IMR-90 (cell line): ENCODE data around the gene FGF21. TPM values are rescaled to one million over a fixed set of nuclear protein-coding genes. Genes with fewer than 3 reads are reported as not detected.
A peak's percentile ranks its signal among the peaks of the same experiment; 100 is the strongest.

Experiments
- ATAC-seq: fragments of 200-7000 bp; cut with Tn5 transposase; 2 replicates; pipeline ENCODE4 v1.9.1; 2020; ENCODE audit warnings: low read depth, mild to moderate bottlenecking, moderate library complexity
- BruUV-seq: library from RNA; stranded (reverse); fragments of 400-500 nt; replicated peaks from 2 replicates; lab custom pipeline; 2021; lab: Mats Ljungman, UMichigan
- CTCF ChIA-PET: fragments of 300-600 bp; formaldehyde crosslinking; extraction: SDS; loops from one replicate; lab custom pipeline; 2021; ENCODE audit warnings: antibody characterized with exemption; lab: Yijun Ruan, JAX
- POLR2A ChIA-PET: fragments of 300-600 bp; sonication (Branson Sonifier 250); formaldehyde crosslinking; loops from one replicate; lab custom pipeline; 2022; ENCODE audit warnings: antibody characterized with exemption; ENCODE audit not compliant: unreplicated experiment; lab: Charles Lee
- DNase-seq: peaks from one replicate; pipeline ENCODE4 v3.0.0; 2013
- H2AFZ ChIP-seq: replicated peaks from 2 replicates; pipeline ENCODE3; 2013; ENCODE audit warnings: low read length, mild to moderate bottlenecking; ENCODE audit not compliant: poor library complexity
- H2AK5ac ChIP-seq: 2 replicates; pipeline ENCODE4 v1.6.1; 2013; ENCODE audit warnings: low read depth, low read length, inconsistent platforms
- H2AK9ac ChIP-seq: replicated peaks from 2 replicates; pipeline ENCODE3; 2013; ENCODE audit warnings: mild to moderate bottlenecking, low read depth, low read length, moderate library complexity; ENCODE audit not compliant: poor library complexity
- H2BK120ac ChIP-seq: 2 replicates; pipeline ENCODE4 v1.6.1; 2013; ENCODE audit warnings: low read depth, low read length, inconsistent platforms
- H2BK15ac ChIP-seq: 3 replicates; pipeline ENCODE4 v1.6.1; 2013; ENCODE audit warnings: low read depth, low read length, inconsistent platforms
- H2BK20ac ChIP-seq: 2 replicates; pipeline ENCODE4 v1.6.1; 2013; ENCODE audit warnings: low read depth, mild to moderate bottlenecking, inconsistent platforms, low read length, moderate library complexity
- H2BK5ac ChIP-seq: 2 replicates; pipeline ENCODE4 v1.6.1; 2013; ENCODE audit warnings: mild to moderate bottlenecking, low read depth, low read length, inconsistent platforms; ENCODE audit not compliant: poor library complexity, severe bottlenecking
- H3K14ac ChIP-seq: replicated peaks from 2 replicates; pipeline ENCODE4 v1.6.1; 2013; ENCODE audit warnings: low read depth, low read length, inconsistent platforms
- H3K18ac ChIP-seq: 2 replicates; pipeline ENCODE4 v1.6.1; 2013; ENCODE audit warnings: low read depth, low read length, control low read depth
- H3K23ac ChIP-seq: 2 replicates; pipeline ENCODE4 v1.6.1; 2013; ENCODE audit warnings: low read depth, low read length, inconsistent platforms
- H3K27ac ChIP-seq: 2 replicates; pipeline ENCODE4 v1.5.1; 2013; ENCODE audit warnings: mild to moderate bottlenecking, control low read depth, low read length; ENCODE audit not compliant: insufficient read depth
- H3K27me3 ChIP-seq: 2 replicates; pipeline ENCODE4 v1.6.1; 2013; ENCODE audit warnings: low read length; ENCODE audit not compliant: control insufficient read depth, insufficient read depth
- H3K36me3 ChIP-seq: 2 replicates; pipeline ENCODE4 v1.6.1; 2013; ENCODE audit warnings: low read length, mixed read lengths; ENCODE audit not compliant: control insufficient read depth, insufficient read depth
- H3K4ac ChIP-seq: 2 replicates; pipeline ENCODE4 v1.6.1; 2013; ENCODE audit warnings: low read depth, low read length, inconsistent platforms
- H3K4me1 ChIP-seq: 2 replicates; pipeline ENCODE4 v1.6.1; 2013; ENCODE audit warnings: low read length, mixed read lengths; ENCODE audit not compliant: control insufficient read depth, insufficient read depth
- H3K4me2 ChIP-seq: 2 replicates; pipeline ENCODE4 v1.6.1; 2013; ENCODE audit warnings: low read depth, mild to moderate bottlenecking, control low read depth, low read length, moderate library complexity
- H3K4me3 ChIP-seq: 2 replicates; pipeline ENCODE4 v1.5.1; 2013; ENCODE audit warnings: low read depth, mild to moderate bottlenecking, control low read depth, low read length, moderate library complexity; ENCODE audit not compliant: insufficient read depth
- H3K56ac ChIP-seq: 2 replicates; pipeline ENCODE4 v1.6.1; 2013; ENCODE audit warnings: low read length, inconsistent platforms; ENCODE audit not compliant: insufficient read depth; ENCODE audit errors: extremely low read depth
- H3K79me1 ChIP-seq, 2 experiments: 2 replicates each; pipeline ENCODE4 v1.6.1; 2013; ENCODE audit warnings: low read length in 2 of 2, inconsistent platforms in 1 of 2, low read depth in 1 of 2
- H3K9ac ChIP-seq: 2 replicates; pipeline ENCODE4 v1.6.1; 2013; ENCODE audit warnings: low read depth, low read length, control low read depth
- H3K9me1 ChIP-seq: 2 replicates; pipeline ENCODE4 v1.6.1; 2013; ENCODE audit warnings: low read length, inconsistent platforms; ENCODE audit not compliant: insufficient read depth
- H3K9me3 ChIP-seq: 2 replicates; pipeline ENCODE4 v1.6.1; 2013; ENCODE audit warnings: low read length; ENCODE audit not compliant: control insufficient read depth, insufficient read depth
- H4K20me1 ChIP-seq: 2 replicates; pipeline ENCODE4 v1.6.1; 2013; ENCODE audit warnings: low read length, inconsistent platforms; ENCODE audit not compliant: insufficient read depth
- H4K5ac ChIP-seq: 2 replicates; pipeline ENCODE4 v1.6.1; 2013; ENCODE audit warnings: mild to moderate bottlenecking, low read depth, low read length, control low read depth
- H4K8ac ChIP-seq, 2 experiments: 2 replicates each; pipeline ENCODE4 v1.6.1; 2013; ENCODE audit warnings: low read depth in 2 of 2, low read length in 2 of 2, control low read depth in 1 of 2, inconsistent platforms in 1 of 2
- H4K91ac ChIP-seq: 2 replicates; pipeline ENCODE4 v1.6.1; 2013; ENCODE audit warnings: low read depth, low read length, inconsistent platforms; ENCODE audit not compliant: insufficient read depth
- BHLHE40 ChIP-seq: fragments of 150-350 bp; IDR thresholded peaks from 2 replicates; pipeline ENCODE4 v1.6.1; 2016; ENCODE audit warnings: mild to moderate bottlenecking, low read depth, low read length
- CEBPB ChIP-seq: IDR thresholded peaks from 2 replicates; pipeline ENCODE4 v1.6.1; 2012; ENCODE audit warnings: low read depth, low read length, improper control_type of control experiment
- CHD1 ChIP-seq: IDR thresholded peaks from 2 replicates; pipeline ENCODE4 v1.6.1; 2012; ENCODE audit warnings: low read depth, low read length, improper control_type of control experiment
- ELK1 ChIP-seq: fragments of 150-350 bp; IDR thresholded peaks from 2 replicates; pipeline ENCODE4 v1.6.1; 2016; ENCODE audit warnings: low read depth, mild to moderate bottlenecking, low read length, moderate library complexity, borderline replicate concordance
- FOS ChIP-seq: fragments of 150-350 bp; IDR thresholded peaks from 2 replicates; pipeline ENCODE4 v1.6.1; 2016; ENCODE audit warnings: low read depth, low read length
- MAFK ChIP-seq: IDR thresholded peaks from 2 replicates; pipeline ENCODE4 v1.6.1; 2012; ENCODE audit warnings: low read depth, low read length, improper control_type of control experiment
- MAZ ChIP-seq: IDR thresholded peaks from 2 replicates; pipeline ENCODE4 v1.6.1; 2012; ENCODE audit warnings: low read depth, mild to moderate bottlenecking, low read length, improper control_type of control experiment, moderate library complexity, borderline replicate concordance
- MXI1 ChIP-seq: IDR thresholded peaks from 2 replicates; pipeline ENCODE4 v1.6.1; 2012; ENCODE audit warnings: low read depth, mild to moderate bottlenecking, low read length, moderate library complexity, borderline replicate concordance
- NFE2L2 ChIP-seq: fragments of 150-350 bp; IDR thresholded peaks from 2 replicates; pipeline ENCODE4 v1.6.1; 2016; ENCODE audit warnings: low read depth, mild to moderate bottlenecking, low read length
- POLR2A ChIP-seq: IDR thresholded peaks from 2 replicates; pipeline ENCODE4 v1.6.1; 2012; ENCODE audit warnings: mild to moderate bottlenecking, low read depth, low read length
- RAD21 ChIP-seq: IDR thresholded peaks from 2 replicates; pipeline ENCODE4 v1.6.1; 2012; ENCODE audit warnings: low read length, improper control_type of control experiment
- RCOR1 ChIP-seq: IDR thresholded peaks from 2 replicates; pipeline ENCODE4 v1.6.1; 2012; ENCODE audit warnings: mild to moderate bottlenecking, low read length, improper control_type of control experiment; ENCODE audit not compliant: insufficient replicate concordance
- RFX5 ChIP-seq: IDR thresholded peaks from 2 replicates; pipeline ENCODE4 v1.8.0; 2012; ENCODE audit warnings: low read depth, mild to moderate bottlenecking, low read length, moderate library complexity
- WGBS, 2 experiments: methylation state at CpG; one replicate each; pipeline versions ENCODE4 v1.1.5 to v1.1.7; 2013; ENCODE audit warnings: missing lambda C conversion rate in 2 of 2; ENCODE audit not compliant: insufficient read length in 1 of 2; ENCODE audit errors: extremely low coverage in 2 of 2; 5-methylcytosine and 5-hydroxymethylcytosine counted together
- dilution Hi-C: fragments of 300-500 bp; cut with HindIII; formaldehyde crosslinking; loops from one replicate; pipeline ENCODE4 v1.14.3; 2018; ENCODE audit warnings: low sequenced_read_pairs; ENCODE audit not compliant: unreplicated experiment
- in situ Hi-C: fragments of 300-500 bp; cut with MboI; formaldehyde crosslinking; loops from 3 replicates; pipeline ENCODE4 v1.14.3; 2019; ENCODE audit warnings: low sequenced_read_pairs, inconsistent platforms, mixed read lengths
- intact Hi-C: fragments of 100-400 bp; cut with micrococcal nuclease; formaldehyde crosslinking; loops from 2 replicates; pipeline ENCODE4 v1.10.0; 2022
- polyA plus RNA-seq, 3 experiments: library from polyadenylated mRNA; depleted of rRNA; stranded (reverse); fragments of >200 nt; gene quantifications; 2 replicates each; pipeline ENCODE4 v1.2.3, GENCODE V29; 2012; ENCODE audit warnings: low replicate concordance in 1 of 3
- total RNA-seq: library from RNA; depleted of rRNA; stranded (reverse); fragments of >200 nt; gene quantifications from 2 replicates; pipeline ENCODE4 v1.2.3, GENCODE V29; 2012
- TF ChIP-seq, protein P1 (sequence below): fragments of 150-350 bp; IDR thresholded peaks from 2 replicates; pipeline ENCODE4 v1.6.1; 2017; ENCODE audit warnings: mild to moderate bottlenecking, antibody characterized with exemption, low read length, low read depth

Gene FGF21
- total and polyA plus RNA-seq, 2 of the 4 experiments (the other 2 are of a cell fraction), result not detected

GRCh38 chr19:48738557-48739403 lies 16.5 kb upstream of the FGF21 start:
- Histone ChIP-seq H3K14ac (0 out of 2 replicates have a peak overlapping the region, but pooled peaks have one; percentile 21), H3K9me3 (peaks cover 3% of the 10 kb centered on the region), H3K36me3 (no peaks in the 10 kb centered on the region), H2AFZ (peak overlapping the region; percentile 90), H3K27ac (no peak overlapping the region; the same call in 1 of the 2 replicates), H3K79me1 (no peaks in the 10 kb centered on the region), H2AK9ac (peak overlapping the region; percentile 82), H2BK120ac (no peak overlapping the region), H3K4ac (peak overlapping the region; percentile 50), H4K20me1 (no peaks in the 10 kb centered on the region), H3K23ac (no peak overlapping the region), H4K8ac (peak overlapping the region in 1 of 2 experiments; percentile 82; a peak in 1 of 4 replicates), H4K5ac (no peak overlapping the region), H3K18ac (no peak overlapping the region), H3K9ac (no peak overlapping the region; the same call in 1 of the 2 replicates), H3K4me1 (peaks cover 5% of the 10 kb centered on the region), H3K9me1 (peaks cover 3% of the 10 kb centered on the region), H2BK5ac (no peak overlapping the region), H3K4me3 (peak overlapping the region; percentile 57), H2BK15ac (no peak overlapping the region), H2BK20ac (no peak overlapping the region), H2AK5ac (no peak overlapping the region), H4K91ac (no peak overlapping the region), H3K56ac (no peak overlapping the region), H3K27me3 (peaks cover 26% of the 10 kb centered on the region), H3K4me2 (peak overlapping the region; percentile 95)
- in situ Hi-C loops, result no loop called here
- 3% methylated on average over 40 of the region's 96 CpGs; no CpG with 5 or more reads in 1 of the 2 experiments for WGBS, 2 experiments
- dilution Hi-C loops, result no loop called here
- intact Hi-C loops, result no loop called here
- ChIA-PET CTCF (interaction anchor here (0.5 kb wide), 1 partner anchor 89 kb away, joined by 3 read pairs; no protein-coding TSS in a partner anchor), POLR2A (no interaction called here)
- DNase-seq, result peak; percentile 65
- peak; percentile 96 for ATAC-seq
- no TSS peak for BruUV-seq
- TF ChIP-seq BHLHE40 (no peak), MAFK (no peak), CEBPB (no peak), FOS (no peak), RFX5 (no peak), NFE2L2 (no peak), ELK1 (no peak), MAZ (no peak), RAD21 (peak; percentile 44), CHD1 (no peak), RCOR1 (no peak), MXI1 (no peak), POLR2A (no peak)
- TF ChIP-seq, protein P1, sequence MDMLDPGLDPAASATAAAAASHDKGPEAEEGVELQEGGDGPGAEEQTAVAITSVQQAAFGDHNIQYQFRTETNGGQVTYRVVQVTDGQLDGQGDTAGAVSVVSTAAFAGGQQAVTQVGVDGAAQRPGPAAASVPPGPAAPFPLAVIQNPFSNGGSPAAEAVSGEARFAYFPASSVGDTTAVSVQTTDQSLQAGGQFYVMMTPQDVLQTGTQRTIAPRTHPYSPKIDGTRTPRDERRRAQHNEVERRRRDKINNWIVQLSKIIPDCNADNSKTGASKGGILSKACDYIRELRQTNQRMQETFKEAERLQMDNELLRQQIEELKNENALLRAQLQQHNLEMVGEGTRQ, result no peak
